IPS-15b (cell line): ENCODE results near the gene TTLL11.
"Not testable (repeated sequence)": the region's sequence is repeated elsewhere in the genome, so short reads cannot be mapped to it uniquely, and the experiment has no call there.

Experiments used
- H3K27me3 ChIP-seq: one replicate; pipeline ENCODE4 v1.6.1; 2013; ENCODE audit warnings: low read length; ENCODE audit not compliant: control insufficient read depth, insufficient read depth
- H3K36me3 ChIP-seq: one replicate; pipeline ENCODE4 v1.6.1; 2013; ENCODE audit warnings: low read length; ENCODE audit not compliant: control insufficient read depth, insufficient read depth
- H3K4me1 ChIP-seq: one replicate; pipeline ENCODE4 v1.6.1; 2013; ENCODE audit warnings: mild to moderate bottlenecking, low read length; ENCODE audit not compliant: control insufficient read depth, insufficient read depth
- H3K4me3 ChIP-seq: one replicate; pipeline ENCODE4 v1.5.1; 2013; ENCODE audit warnings: low read depth, low read length
- H3K9ac ChIP-seq: one replicate; pipeline ENCODE4 v1.6.1; 2013; ENCODE audit warnings: low read depth, mild to moderate bottlenecking, low read length
- H3K9me3 ChIP-seq: one replicate; pipeline ENCODE4 v1.6.1; 2013; ENCODE audit warnings: mild to moderate bottlenecking, low read length; ENCODE audit not compliant: control insufficient read depth, insufficient read depth

TTLL11 gene

DNA sequence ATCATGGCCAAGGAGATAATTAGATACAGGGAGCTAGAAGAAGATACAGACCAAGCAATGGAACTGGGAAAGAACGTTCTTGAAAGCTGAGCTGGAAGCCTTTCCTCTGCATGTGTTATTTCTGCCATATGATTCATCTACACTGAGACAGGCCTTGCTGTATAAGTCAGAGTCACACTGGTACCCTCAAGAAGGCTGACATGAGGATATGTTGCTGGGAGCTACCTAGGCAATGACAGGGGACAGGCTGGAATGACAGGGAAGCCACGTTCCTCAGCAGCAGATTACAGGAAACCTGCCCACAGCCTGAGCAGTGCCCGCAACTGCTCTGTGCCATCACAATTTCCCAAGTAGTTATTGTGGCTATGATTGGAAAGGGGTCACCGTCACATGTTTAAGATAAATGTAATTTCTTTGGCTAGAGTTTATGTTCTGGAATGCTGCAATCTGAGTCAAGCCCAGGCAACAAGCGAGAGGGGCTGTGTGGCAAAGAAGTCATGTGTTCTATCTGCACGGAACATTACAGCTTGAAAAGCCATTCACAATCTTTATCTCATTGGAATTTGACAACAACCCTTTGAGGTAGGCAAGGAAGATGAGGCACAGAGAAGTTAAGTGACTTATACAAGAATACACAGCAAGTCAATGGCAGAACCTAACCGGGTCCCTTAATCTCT is 108.2 kb downstream of the TTLL11 start:
- no peak overlapping the region for H3K9ac ChIP-seq
- no peaks in the 10 kb centered on the region for H3K9me3 ChIP-seq
- H3K4me1 ChIP-seq, result no peaks in the 10 kb centered on the region
- no peak overlapping the region for H3K4me3 ChIP-seq
- no peaks in the 10 kb centered on the region for H3K36me3 ChIP-seq
- H3K27me3 ChIP-seq, result no peaks in the 10 kb centered on the region

DNA sequence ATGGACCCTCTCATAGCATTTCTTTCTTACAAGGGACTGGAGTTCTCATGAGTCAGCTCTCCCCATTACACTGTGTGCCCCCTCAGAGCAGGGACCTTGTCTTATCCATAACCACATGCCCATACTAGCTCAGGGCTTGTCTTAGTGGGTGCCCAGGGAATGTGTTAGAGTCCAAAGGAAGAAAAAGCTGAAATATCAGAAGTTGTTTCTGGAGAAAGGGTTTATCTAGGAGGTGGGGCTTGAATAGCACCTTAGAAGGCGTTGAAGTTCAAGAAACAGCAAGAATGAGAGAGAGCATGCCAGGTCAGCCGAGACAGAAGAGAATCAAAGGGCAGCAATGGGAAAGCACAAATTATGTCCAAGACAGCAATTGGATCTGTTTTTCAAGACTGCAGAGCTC is 109.4 kb downstream of the TTLL11 start:
- H3K9me3 ChIP-seq, result no peaks in the 10 kb centered on the region
- no peaks in the 10 kb centered on the region for H3K27me3 ChIP-seq
- H3K9ac ChIP-seq, result no peak overlapping the region
- no peaks in the 10 kb centered on the region for H3K36me3 ChIP-seq
- no peaks in the 10 kb centered on the region for H3K4me1 ChIP-seq
- no peak overlapping the region for H3K4me3 ChIP-seq

DNA sequence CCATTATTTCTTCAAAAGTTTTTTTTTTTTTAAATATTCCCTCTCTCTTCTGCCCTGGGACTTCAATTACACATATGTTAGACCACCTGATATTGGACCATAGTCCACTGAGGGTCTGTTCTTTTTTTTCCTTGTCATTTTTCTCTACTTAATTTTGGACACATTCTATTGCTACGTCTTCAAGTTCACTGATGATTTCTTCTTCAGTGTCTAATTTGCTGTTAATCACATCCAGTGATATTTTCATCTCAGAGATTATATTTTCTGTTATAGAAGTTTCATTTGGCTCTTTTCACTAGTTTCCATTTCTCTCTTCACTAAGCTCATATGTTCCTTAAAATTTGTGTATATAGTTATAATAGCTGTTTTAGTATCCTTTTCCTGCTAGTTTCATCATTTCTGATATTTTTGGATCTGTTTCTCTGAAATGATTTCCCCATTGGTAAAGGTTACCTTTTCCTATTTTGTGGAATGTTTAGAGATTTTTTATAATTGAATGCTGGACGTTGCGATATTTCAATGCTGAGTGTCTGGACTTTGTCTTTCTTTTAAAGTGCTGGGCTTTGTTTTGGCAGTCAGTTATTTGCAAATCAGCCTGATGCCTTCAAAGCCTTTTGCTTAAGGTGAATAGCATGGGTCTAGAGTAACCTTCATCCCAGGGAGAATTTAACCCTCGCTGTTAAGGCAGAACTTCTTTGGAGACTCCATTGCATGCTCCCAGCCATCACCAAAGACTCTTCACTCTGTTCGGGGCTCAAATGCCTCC is 111.8 kb downstream of the TTLL11 start:
- H3K9ac ChIP-seq, result no peak overlapping the region
- no peaks in the 10 kb centered on the region for H3K36me3 ChIP-seq
- H3K27me3 ChIP-seq, result no peaks in the 10 kb centered on the region
- no peaks in the 10 kb centered on the region for H3K9me3 ChIP-seq
- H3K4me3 ChIP-seq, result no peak overlapping the region
- H3K4me1 ChIP-seq, result no peaks in the 10 kb centered on the region

DNA sequence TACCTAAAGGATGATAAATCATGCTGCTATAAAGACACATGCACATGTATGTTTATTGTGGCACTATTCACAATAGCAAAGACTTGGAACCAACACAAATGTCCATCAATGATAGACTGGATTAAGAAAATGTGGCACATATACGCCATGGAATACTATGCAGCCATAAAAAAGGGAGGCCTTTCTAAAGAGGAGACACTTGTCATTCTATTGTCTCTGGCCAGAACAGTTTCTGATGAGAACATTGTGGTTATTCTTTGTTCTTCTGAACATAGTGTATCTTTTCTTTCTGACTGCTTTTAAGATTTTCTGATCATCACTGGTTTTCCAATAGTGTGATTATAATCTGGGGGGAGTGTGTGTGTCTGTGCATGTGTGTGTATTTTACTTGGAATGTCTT is 112.4 kb downstream of the TTLL11 start:
- H3K27me3 ChIP-seq, H3K4me1 ChIP-seq, H3K4me3 ChIP-seq, H3K9me3 ChIP-seq, H3K9ac ChIP-seq, H3K36me3 ChIP-seq: not testable (repeated sequence)

DNA sequence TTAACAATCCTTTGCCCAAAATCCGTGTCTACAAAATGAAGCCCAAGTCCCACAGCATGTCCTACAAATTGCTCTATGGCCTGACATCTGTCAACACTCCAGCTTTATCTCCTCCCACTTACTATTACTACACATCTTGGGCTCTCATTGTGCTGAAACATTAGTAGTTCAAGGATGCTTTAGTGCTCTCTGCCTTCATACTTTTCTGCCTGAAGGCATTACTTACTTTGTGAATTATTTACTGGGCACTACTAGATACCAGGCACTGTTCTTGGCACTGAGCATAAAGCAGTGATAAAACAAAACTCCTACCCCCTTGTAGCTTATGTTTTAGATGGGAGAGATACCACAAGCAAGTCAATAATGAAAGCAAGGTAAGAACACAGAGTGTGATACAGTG is 113.4 kb downstream of the TTLL11 start:
- H3K27me3 ChIP-seq, result no peaks in the 10 kb centered on the region
- H3K9me3 ChIP-seq, result no peaks in the 10 kb centered on the region
- H3K36me3 ChIP-seq, result no peaks in the 10 kb centered on the region
- H3K9ac ChIP-seq, result no peak overlapping the region
- no peak overlapping the region for H3K4me3 ChIP-seq
- H3K4me1 ChIP-seq, result no peaks in the 10 kb centered on the region

DNA sequence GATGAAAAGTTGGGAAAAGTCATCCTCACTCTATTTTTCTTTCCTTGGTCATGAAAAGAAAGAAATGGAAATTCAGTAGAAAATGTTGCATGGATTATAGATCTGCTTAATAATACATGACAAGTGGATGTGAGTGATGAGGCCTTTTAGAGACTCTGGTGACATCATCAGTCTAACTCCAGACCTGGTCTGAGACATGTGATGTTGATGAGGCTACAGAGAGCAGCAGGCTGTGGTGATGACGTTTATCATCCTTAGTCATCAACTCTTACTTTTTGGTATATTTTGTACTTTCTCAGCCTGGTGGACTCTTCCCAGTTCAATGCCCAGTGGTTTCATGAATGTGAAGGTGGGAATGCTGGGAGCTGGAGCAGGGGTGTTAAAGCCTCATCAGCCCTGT is 116.4 kb downstream of the TTLL11 start:
- H3K36me3 ChIP-seq, result no peaks in the 10 kb centered on the region
- no peak overlapping the region for H3K4me3 ChIP-seq
- no peak overlapping the region for H3K9ac ChIP-seq
- no peaks in the 10 kb centered on the region for H3K4me1 ChIP-seq
- H3K9me3 ChIP-seq, result no peaks in the 10 kb centered on the region
- H3K27me3 ChIP-seq, result no peaks in the 10 kb centered on the region

DNA sequence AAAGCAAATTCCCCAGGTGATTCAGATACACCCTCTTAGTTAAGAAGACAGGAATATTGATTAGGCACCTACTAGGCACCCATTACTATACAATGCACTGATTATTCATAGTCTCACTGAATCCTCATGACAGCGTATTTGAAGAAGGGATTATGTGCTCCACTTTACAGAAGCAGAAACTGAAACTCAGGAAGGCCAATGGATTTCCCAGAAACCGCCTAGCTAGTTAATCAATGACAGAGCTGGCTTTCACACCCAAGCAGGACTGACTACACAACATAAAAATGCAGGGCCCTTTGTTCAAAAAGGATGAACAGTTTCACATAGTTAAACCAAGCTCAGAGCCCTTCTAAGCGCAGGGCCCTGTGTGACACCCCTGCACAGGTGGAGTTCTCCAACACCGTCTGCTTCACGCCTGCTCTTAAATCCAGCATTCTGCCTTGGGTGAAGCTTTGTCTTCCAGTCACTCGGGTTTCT is 117.3 kb downstream of the TTLL11 start:
- no peak overlapping the region for H3K4me3 ChIP-seq
- H3K9ac ChIP-seq, result no peak overlapping the region
- no peaks in the 10 kb centered on the region for H3K27me3 ChIP-seq
- no peaks in the 10 kb centered on the region for H3K36me3 ChIP-seq
- H3K4me1 ChIP-seq, result no peaks in the 10 kb centered on the region
- H3K9me3 ChIP-seq, result no peaks in the 10 kb centered on the region

DNA sequence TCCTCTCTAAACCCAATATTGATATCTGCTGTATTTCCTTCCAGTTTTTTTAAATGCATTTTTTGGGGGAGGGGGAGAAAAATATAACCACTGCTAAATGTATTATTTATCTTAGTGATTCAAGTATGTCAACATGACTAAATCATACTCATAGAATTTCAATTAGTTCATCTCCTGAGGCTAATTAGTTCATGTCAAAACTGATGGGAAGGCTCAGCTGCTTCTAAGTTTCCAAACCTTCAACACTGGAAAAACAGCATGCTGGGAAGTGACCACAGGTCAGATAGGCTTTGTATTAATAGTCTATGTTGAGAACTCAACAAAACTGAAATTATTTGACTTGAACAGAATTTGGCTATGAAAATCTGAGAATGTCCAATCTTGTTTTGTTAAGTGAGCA is 118.7 kb downstream of the TTLL11 start:
- H3K4me3 ChIP-seq, result no peak overlapping the region
- H3K36me3 ChIP-seq, result no peaks in the 10 kb centered on the region
- no peaks in the 10 kb centered on the region for H3K27me3 ChIP-seq
- H3K4me1 ChIP-seq, result no peaks in the 10 kb centered on the region
- H3K9ac ChIP-seq, result no peak overlapping the region
- H3K9me3 ChIP-seq, result no peaks in the 10 kb centered on the region

DNA sequence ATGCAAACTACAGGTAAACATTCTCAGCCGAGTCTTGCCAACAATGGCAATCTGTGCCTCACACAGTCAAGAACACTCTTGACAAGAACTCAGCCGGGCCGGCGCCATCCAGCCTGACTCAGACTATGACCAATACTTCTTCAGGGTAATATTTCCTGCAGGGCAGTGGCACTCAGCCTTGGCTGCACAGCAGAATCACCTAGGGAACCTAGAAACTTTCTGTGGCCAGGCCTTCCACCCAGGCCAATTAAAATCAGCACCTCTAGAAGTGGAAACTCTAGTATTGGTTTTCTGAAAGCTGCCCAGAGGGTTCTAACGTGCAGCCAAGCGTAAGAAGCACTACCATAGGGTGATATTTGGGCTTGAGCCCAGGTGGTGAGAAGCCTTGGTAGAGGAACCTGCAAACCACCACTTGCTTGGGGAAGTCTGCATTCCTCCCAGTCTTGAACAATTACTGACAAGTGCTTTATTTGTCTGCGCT is 120.6 kb downstream of the TTLL11 start:
- Histone ChIP-seq H3K4me3 (no peak overlapping the region), H3K9me3 (no peaks in the 10 kb centered on the region), H3K4me1 (no peaks in the 10 kb centered on the region)

DNA sequence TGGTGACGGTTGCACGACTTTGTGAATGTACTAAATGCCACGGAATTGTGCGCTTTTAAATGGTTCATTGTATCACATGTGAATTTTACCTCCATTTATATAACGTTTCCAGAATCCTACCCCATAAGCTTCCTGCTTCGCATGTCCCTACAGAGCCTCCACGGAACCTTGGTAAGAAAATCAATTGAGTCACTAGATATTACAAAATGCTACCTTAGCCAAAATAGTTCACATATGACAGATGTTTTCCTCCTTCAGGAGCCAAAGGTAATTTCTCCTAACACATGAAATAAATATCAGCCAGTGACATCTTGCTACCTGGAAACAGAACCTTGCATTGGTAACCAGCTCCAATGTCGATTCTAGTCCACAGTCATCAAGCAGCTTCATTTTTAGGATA is 125.1 kb downstream of the TTLL11 start:
- Histone ChIP-seq H3K4me1 (no peaks in the 10 kb centered on the region), H3K36me3 (no peaks in the 10 kb centered on the region), H3K9me3 (no peaks in the 10 kb centered on the region), H3K4me3 (no peak overlapping the region), H3K9ac (no peak overlapping the region), H3K27me3 (no peaks in the 10 kb centered on the region)

More for the DNA sequence above, 120.6 kb downstream of the TTLL11 start:
- H3K36me3 ChIP-seq, result no peaks in the 10 kb centered on the region
- H3K27me3 ChIP-seq, result no peaks in the 10 kb centered on the region
- no peak overlapping the region for H3K9ac ChIP-seq

DNA sequence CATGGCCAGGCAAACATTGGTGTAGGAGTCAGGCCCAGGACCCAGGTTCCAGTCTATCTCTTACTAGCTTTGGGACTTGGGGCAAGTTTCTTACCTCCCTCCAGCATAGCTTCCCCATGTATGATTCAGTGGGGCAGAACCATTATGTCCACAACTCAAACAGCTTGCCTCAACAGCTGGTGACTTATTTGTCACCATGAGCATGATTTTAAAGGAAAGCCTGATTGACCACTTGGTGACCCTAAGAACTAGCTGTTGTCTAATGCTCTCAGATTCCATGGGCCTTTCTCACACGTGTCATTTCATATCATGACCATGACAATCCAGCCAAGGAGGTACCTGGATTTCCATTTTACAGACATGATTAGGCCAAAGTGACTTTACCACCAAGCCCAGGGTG is 126.4 kb downstream of the TTLL11 start:
- H3K4me3 ChIP-seq, result no peak overlapping the region
- H3K9ac ChIP-seq, result no peak overlapping the region
- H3K4me1 ChIP-seq, result no peaks in the 10 kb centered on the region
- H3K36me3 ChIP-seq, result no peaks in the 10 kb centered on the region
- no peaks in the 10 kb centered on the region for H3K27me3 ChIP-seq
- no peaks in the 10 kb centered on the region for H3K9me3 ChIP-seq

DNA sequence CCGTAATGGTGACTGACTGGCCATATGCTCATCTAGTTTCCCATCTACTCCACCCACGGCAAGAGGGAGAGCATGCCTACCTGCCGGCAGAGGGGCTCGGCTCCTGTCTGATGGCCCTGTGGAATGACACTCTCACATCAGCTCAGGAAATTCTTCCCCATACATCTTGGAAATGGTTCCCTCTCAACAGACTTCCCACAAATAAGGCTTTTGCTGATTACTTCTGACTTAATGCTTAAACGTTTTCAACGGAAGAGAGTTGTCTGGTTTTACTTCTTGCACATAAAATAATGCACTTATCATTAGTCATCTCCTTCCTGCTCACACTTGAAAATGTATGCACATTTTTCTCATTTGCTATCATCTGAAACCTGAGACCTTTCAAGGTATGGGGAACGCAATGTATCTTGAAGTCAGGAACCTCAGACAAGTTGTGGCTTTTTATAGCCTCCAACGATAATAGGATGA is 129.5 kb downstream of the TTLL11 start:
- Histone ChIP-seq H3K4me3 (no peak overlapping the region), H3K9ac (no peak overlapping the region), H3K27me3 (no peaks in the 10 kb centered on the region), H3K4me1 (no peaks in the 10 kb centered on the region), H3K9me3 (no peaks in the 10 kb centered on the region), H3K36me3 (no peaks in the 10 kb centered on the region)
